HG03342 (cell line): ENCODE measurements around the gene NANOGP8.

Experiments
- ATAC-seq: cut with Tn5 transposase; IDR thresholded peaks from one replicate; pipeline ENCODE4 v1.9.1; 2021; ENCODE audit warnings: mild to moderate bottlenecking, moderate library complexity; ENCODE audit not compliant: unreplicated experiment

The NANOGP8 gene

GRCh38 chr15:35061161-35061824, 23.8 kb downstream of the NANOGP8 start:
- ATAC-seq = no peak

DNA sequence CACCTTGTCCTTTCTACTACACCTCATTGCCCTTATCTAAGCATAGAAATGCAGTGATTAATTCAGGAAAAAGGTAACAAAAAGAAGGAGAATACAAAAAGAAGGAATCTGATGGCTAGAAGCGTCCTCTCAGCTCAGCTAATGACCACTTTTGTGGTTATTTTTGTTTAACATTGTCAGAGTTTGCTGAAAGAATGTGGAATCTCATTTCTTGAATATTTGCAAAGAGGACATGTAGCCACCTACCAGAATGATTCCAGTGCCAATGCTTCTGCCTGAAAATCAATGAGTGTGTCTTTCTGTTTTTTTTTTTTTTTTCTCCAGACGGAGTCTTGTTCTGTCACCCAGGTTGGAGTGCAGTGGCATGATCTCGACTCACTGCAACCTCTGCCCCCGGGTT, 24.5 kb downstream of the NANOGP8 start:
- no peak for ATAC-seq

- ATAC-seq = no peak
These were observed 26.5 kb downstream of the NANOGP8 start for GRCh38 chr15:35058534-35059054.

GRCh38 chr15:35055416-35056105, 29.5 kb downstream of the NANOGP8 start:
- no peak for ATAC-seq

DNA sequence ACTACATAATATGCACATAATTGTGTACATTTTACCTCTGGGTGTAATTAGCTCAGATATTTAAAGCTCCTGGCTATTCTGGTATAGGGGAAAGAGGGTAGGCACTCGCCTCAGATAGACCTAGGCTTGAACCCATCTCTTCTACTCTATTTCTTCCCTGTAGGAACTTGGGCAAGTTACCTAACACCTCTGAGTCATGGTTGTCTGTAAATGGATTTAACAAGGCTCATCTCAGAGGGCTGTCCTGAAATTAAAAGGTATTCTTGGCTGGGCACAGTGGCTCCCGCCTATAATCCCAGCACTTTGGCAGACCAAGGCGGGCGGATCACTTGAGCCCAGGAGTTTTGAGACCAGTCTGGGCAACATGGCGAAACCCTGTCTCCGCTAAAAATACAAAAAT, 30.7 kb downstream of the NANOGP8 start:
- no peak for ATAC-seq

DNA sequence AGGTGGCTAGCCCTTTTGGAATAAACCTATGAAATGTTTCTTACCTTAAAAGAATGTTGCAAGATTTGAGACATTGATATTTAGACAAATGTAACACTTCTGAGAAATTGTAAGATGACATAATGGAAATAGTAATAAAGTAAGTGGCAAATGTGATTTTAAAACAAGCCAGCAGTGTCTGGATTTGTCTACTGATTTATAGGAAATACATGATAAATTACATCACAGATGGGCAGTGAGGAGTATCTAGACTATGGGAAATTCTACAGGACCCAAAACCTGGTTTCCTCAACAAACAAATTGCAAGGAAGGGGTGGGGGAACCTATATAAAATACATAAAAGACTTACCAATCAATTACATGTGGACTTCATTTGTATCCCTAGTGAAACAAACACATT, 37.1 kb downstream of the NANOGP8 start:
- ATAC-seq = no peak

GRCh38 chr15:35047528-35047927, 37.6 kb downstream of the NANOGP8 start:
- ATAC-seq = no peak

- ATAC-seq = no peak
These were observed 41.6 kb downstream of the NANOGP8 start for GRCh38 chr15:35043373-35044095.

GRCh38 chr15:35040339-35041255, 44.5 kb downstream of the NANOGP8 start:
- no peak for ATAC-seq

DNA sequence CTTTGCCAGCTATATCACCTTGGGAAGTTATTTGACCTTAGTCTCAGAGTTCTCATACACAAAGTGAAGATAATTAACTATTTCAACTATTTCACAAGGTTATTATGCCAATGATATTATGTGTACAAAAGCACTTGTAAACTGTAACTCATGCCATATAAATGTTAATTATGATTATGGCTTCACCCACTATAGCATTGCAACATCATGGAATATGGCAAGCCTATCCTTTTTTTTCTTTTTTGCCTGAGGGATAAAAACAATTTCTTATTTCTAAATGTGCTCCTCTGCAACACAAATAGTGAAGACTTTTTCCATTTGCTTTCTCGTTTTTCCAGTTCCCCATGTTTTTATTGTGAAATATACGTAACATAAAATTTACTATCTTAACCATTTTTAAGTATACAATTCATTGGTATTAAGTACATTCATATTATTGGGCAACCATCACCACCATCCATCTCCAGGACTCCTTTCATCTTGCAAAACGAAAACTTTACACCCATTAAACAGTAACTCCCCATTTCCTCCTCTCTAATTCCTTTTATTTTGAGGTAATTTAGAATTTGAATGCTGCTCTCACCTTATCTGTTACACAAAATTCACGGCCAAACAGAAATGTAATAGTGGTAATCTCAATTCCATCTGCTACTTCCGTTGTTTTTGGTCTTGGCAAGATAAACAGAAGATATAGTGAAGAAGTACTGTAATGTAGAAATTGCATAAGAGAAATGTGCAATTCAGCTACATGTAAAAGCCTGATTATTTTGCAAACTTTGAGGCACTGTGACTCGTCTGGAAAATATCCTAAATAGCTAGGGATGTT, 46.3 kb downstream of the NANOGP8 start:
- ATAC-seq = no peak
